HG02759 (cell line): ENCODE results near the gene CTIF.

Experiments used
- ATAC-seq: cut with Tn5 transposase; IDR thresholded peaks from one replicate; pipeline ENCODE4 v1.9.1; 2021; ENCODE audit warnings: mild to moderate bottlenecking, moderate library complexity; ENCODE audit not compliant: unreplicated experiment

CTIF gene

DNA sequence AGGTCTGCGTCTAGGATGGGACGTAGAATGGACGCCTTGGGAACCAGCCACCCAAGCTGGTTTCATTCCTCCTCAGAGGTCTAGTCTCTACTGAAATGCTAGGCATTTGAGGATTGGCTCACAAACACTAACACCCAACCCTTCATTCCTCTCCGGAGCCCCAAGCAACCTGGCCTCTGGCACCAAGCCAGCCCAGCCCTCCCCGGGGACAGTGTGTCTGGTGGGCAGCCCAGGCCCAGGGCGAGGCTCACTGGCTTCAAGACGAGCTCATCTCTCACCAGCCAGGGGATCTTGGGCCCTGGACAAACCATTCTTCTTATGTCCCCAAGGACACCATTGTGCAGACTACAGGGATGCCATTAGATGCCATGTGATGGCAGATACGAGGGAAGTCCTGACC is 182.5 kb downstream of the CTIF start:
- no peak for ATAC-seq

DNA sequence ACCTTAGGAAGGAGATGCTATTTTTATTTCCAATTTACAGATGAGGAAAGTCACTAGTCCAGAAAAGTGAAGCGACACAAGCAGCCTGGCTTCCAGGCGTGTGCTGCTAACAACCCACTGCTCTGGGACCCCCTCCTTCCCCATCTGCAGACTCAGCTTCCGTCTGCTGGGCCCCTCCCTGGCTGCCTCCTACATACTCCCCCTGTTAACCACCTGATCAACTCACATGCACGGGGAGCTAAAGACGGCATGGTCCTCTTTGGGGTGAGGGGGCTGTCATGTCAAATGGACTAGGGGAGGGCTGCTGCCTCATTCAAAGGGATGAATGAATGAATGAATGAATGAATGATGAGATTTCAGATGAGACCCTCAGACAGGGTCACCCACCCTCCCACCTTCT is 184.2 kb downstream of the CTIF start:
- no peak for ATAC-seq

DNA sequence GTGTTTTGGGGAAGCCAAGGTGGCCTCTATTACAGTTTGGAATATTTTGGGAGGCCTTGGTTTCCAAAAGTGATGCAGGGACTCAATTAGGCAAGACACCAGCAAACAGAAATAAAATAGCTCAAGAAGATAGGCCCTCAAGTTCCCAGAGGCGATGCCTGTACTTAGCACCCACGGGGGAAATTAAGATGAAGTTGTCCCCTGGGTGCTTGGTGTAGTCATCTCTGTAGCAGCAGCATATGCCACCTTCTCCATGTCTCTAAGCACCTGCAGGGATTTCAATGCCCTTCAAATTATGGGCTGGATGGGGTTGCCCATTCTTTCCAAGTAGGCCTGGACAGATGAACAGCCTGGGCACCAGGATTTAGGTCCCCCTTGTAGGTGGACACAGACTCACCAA is 185.0 kb downstream of the CTIF start:
- peak; percentile 62 for ATAC-seq

DNA sequence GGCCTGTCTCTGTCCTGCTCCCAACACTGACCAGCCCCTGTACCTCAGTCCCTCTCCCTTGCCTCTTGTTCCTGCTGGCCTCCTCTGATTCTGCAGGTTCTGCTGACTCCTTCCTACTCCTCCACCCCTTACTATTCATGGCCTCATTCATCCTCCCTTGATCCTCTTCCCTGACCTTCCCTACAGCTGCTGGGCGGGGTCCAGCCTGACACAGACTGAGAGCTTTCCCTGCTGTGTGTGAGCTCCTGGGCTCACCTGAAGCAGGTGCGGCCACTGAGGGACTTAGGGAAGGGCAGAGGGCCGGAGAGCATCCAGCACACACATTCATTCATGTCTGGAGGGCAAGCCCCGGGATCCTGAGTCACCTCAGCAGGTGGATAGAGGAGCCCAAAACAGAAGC is 185.6 kb downstream of the CTIF start:
- ATAC-seq, result no peak

DNA sequence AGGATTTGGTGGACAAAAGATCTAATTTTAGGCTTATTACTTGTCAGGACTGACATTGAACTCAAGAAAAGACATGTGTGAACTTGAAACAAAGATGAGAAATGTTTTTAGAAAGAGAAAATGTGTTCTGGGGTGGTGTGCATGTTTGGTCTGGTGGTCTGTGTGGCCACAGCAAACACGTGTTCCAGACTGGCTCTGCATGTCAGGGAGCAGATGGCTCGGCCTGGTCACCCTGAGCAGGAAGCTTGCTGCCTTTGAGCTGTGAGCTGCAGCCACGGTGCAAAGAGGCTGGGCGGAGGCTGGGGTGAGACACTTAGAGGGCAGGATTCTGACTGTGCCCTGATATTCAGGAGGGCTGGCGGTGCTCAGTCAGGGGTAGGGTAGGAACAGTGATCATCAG is 186.1 kb downstream of the CTIF start:
- ATAC-seq, result no peak

DNA sequence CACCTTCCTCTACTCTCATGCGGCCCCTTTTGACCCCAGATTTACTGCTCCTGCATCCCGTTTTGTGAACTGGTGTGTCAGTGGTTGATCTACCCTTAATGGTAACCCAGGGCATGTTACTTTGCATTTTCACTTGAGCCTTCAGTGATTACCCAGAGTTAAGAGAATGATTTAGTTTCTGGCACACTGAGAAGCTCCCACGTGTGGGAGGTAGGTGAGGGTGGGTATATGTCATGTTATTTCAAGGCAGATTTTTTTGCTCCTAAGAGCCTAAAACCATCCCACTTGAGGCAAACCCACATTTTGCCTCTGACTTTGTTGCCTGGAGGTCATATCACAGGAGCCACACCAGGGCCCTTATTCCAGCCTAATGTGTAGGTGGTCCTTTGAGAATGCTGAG is 186.7 kb downstream of the CTIF start:
- no peak for ATAC-seq

DNA sequence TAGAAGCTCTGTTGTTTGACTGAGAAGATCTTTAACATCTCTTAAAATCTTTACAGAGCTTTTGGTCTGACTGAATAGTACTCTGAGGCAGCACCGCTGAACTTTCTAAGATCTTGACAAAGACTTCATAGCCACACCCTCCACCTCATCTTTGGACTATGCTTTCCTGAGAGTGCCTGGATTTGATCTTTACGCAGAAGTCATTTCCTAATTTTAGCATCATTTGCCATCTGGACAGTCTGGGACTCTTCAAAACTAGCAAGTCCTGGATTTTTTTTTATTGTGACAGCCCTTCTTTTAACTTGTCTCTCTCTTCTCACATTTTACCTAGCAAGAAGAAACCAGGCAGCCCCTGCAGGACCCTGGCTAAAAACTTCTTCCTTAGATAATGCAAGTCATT is 188.8 kb downstream of the CTIF start:
- ATAC-seq, result no peak

DNA sequence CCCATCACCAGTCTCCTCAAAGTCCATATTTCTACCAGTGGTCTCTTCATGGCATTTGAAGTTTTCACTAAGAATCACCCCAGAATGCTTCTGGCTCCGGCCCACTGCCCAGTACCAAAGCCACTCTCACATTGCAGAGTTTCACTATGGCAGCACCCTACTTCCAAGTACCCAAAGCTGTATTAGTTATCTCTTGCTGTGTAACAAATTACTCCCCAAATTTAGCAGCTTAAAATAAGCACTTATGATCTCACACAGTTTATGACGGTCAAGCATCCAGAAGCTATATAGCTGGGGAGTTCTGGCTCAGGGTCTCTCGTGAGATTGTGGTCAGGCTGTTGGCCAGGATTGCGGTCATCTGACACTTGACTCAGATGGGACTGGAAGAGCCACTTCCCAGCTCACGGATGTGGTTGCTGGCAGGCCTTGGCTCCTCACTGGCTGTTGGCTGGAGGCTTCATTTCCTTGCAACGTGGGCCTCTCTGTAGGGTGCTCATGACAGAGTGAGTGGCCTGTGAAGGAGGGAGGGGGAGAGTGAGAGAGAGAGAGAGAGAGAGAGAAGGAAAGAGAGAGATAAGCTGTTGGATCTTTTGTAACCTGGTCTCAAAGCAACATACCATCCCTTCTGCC is 189.5 kb downstream of the CTIF start:
- no peak for ATAC-seq

DNA sequence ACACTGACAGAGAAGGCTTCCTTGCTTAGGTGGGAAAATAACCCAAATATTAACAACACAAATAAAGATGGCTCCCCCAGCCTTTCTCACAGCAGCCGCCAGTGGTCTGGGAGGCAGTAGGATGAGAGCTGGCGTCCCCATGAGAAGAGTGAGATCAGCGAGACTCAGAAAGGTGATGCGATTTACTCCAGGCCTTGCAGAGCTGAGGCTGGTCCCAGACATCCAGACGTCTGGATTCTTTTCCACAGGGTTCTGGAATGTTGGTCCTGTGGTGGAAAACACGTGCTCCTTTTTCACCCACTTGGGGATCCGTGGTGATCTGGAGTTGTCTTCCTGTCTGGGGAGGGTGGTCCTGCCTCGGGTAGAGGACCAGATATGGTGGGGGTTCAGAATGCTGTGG is 190.6 kb downstream of the CTIF start:
- no peak for ATAC-seq

DNA sequence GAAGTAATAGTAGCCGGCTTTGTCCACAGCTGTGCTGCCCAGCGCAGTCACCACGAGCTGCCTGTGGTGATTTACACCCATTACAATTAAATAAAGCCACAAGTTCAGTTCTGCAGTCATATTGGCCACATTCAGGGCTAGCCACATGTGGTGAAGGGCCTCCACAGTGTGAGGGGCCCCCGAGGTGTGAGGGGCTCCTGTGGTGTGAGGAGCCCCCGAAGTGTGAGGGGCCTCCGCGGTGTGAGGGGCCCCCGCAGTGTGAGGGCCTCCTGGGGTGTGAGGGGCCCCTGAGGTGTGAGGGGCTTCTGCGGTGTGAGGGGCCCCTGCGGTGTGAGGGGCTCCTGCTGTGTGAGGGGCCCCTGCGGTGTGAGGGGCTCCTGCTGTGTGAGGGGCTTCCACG is 191.2 kb downstream of the CTIF start:
- ATAC-seq, result no peak

DNA sequence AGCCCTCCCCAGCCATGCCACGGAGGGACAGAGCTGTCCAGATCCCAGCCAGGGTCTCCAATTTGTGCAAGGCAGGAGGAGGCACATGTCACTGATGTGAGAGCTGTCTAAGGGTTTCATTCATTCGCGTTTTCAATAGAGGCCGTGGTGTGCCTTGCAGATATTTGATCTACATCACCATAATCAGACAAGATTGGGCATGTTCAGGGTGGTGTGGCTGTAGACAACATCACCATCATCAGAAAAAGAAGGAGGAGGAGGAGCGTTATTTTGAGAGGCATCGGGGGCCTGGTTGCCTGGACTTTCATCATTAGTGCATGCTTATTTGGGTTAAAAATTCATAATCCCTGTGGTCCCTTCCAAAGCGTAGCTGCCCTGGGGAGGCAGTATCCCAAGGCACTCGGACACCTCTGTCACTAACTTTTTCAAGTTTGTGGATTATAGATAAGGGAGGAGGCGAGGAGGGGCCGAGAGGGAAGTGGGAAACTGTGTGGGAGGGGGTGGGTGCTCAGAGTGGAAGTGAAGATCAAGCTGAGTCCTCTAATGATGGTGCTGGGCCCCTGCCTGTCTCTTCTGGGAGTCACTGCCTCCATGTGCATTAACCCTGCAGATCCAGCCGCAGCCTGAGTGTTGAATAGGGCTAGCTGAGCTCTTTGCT is 194.1 kb downstream of the CTIF start:
- peak; percentile 44 for ATAC-seq

DNA sequence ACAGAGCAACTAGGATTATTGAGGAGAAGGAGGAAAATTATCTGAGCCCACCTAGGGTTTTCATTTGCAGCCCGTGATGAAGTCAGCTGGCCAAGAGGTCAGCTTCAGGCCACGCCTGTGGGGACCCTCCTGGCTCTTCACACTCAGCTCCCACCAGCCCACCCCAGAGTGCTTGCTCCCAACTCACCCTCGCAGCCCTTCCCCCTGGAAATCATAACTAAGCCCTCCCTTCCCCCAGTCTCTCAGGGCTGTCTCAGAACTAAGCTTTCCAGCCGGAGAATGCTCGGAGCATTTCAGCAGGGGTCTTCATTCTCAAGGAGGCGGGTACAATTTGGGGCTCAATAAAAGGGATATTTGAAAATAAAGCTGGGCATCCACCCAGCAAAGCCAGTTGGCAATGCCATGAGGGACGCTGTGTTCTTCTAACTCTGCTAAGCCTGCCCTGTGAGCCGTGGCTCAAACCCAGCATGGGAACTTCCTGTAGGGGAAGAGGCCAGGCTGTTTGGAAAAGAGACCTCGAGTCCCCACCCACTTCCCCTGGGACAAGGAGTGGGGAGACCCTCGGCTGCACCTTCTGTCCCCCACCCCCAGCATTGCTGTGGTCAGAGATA is 194.9 kb downstream of the CTIF start:
- ATAC-seq, result no peak

DNA sequence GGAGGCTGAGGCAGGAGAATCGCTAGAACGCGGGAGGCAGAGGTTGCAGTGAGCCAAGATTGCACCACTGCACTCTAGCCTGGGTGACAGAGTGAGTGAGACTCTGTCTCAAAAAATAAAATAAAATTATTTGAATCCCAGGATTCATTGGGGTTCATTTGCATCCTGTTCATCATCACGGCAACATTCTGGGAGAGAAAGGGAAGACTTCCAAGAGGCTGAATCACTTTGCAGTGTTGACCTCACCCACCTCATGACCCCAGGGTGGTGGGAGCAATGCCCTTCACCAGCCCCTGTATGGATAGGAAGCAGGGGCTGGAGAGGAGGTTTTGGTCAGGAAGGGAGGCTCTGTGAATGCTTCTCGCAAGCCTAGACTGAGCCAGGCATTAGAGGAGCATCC is 195.6 kb downstream of the CTIF start:
- ATAC-seq, result no peak

DNA sequence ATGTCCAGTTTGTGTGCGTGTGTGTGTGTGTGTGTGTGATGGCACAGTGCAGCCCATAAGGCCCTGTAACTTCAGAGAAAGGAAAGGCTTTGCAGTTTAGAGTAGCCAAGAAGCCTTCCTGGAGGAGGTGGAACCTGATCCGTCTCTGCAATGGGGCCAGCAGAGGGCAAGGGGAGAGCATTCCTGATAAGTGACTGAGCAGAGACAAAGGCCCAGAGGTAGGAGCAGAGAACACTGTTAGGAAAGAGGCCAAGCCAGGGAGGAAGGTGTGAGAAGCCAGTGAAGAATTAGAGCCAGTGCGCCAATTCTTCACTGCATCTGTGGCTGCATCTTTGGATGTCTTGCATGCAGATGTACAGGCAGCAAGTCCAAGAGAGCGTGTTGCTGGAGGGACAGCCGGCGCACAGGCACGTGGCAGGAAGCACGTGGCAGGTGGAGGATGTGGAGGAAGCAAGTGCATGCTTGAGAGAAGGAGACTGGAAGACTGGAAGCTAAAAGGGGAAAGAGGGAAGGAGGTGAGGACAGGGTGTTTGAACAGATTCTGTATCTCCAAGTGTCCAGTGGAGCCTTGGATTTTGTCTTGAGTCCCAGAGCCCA is 196.3 kb downstream of the CTIF start:
- no peak for ATAC-seq

DNA sequence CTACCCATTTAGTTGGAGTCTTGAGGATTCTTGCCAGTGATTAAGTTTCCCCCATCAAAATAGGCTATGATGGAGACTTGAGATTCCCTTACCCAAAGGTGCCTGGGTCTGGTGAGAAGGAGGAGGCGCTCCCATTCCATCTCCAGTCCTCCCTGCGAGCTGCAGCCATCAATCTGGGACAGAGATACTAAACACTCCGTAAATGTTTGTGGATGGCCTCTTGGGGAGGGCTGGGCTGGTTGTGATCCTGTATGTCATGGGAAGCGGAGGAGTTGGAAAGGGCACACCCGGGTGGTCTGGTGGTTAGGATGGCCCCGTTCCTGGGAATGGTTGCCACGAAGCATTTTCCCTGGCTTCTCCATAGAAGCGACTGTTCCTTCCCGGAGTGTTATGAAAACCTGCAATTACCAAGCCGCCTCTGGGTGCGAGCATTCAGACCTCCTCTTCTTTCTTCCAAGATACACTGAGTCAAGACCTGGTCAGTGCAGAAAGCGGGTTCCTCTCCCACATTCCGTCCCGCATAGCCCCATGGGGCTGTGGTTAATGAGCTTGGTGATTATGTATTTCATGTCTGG is 196.9 kb downstream of the CTIF start:
- ATAC-seq, result no peak

DNA sequence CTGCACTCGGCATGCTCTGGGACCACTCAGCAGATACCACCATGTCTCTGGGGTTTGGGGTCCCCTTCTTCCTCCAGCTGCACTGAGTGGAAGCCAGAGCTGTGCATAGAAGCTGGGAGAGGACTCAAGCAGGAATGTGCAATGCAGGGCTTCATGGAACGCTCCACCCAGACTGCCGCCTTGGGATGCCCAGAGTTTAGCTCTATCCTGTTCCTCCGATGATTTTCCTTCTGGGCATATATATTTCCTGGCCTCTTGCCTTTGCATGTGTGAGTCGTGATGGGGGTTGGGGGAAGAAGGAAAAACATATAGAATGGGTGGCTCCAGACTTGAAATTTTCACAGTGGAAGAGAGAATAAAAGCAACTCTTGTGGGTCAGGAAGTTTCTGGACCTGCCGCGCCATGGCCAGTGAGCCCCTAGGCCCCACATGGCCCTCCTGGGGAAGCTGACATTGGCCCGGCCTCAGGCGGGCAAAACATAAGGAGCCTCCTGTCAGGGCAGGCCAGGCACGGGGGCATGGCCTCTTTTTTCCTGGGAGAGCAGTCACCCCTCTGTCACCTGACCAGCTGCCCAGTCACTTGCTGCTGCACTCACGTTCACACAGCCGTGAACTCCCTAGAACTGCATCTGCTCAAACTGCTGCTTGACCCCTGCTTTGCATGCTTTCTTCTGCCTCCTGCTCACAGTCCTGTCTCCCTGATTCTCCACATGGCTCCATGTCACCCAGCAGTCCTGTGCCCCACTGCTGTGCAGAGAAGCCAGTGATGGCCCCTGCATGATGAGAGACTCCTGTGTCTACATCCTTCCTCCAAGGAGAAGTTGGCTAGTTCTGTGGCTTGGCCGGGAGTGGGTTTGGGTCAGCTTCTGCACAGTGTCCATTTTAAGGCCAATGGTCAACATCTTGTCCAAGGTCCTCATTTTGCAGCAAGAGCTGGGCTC is 197.8 kb downstream of the CTIF start:
- no peak for ATAC-seq

DNA sequence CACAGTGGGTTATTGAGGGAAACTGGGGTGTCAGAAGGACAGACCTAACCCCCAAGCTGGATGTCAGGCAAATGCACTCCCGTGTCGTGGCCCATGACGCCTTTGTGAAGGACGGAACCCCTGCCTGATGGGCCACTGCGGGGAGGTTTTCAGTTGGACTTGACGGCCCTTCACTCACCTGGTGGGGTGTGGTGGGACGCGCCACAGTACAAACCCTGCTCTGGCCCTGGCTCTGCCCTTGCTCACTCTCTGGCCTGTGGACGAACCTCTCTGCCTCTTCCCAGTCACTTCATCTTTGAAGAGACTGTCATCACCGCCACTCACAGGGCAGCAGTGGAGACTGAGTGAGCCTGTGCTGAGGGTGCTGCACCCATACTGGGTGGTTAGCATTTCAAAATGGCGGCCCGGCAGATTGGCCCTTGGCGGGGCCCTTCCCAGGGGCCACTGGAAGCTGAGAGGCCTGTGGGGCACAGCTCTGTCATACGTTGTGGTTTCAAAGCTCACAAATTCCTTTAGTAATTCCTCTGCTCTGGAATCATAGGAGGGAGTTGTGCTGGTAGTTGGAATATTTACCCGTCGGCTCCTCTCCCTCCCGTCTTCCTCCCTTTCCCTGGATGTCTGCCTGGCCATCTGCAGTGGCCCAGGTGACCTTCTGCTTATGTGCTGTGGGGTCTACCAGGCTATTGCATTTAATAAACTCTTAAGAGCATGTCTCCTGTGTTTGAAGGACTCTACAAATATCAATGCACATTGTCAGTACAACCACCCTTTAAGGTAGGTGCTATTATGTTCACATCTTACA is 200.6 kb downstream of the CTIF start:
- no peak for ATAC-seq

DNA sequence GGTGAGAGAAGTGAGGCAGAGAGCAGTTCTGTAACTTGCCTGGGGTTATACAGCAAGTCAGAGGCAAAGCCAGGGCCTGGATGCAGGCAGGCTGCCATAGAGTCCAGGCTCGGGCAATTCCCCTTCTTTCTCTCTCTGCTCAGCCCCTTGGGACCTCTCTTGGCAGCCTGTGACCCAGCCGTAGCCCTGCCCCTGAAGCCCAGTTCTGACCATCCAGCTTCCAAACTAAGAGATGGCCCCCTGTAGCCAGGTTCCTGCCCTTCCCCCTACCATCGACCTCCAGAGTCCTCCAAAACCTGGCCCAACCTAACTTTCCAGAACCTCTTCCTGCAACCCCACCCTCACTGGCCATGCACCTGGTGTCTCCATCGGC is 201.2 kb downstream of the CTIF start:
- no peak for ATAC-seq

DNA sequence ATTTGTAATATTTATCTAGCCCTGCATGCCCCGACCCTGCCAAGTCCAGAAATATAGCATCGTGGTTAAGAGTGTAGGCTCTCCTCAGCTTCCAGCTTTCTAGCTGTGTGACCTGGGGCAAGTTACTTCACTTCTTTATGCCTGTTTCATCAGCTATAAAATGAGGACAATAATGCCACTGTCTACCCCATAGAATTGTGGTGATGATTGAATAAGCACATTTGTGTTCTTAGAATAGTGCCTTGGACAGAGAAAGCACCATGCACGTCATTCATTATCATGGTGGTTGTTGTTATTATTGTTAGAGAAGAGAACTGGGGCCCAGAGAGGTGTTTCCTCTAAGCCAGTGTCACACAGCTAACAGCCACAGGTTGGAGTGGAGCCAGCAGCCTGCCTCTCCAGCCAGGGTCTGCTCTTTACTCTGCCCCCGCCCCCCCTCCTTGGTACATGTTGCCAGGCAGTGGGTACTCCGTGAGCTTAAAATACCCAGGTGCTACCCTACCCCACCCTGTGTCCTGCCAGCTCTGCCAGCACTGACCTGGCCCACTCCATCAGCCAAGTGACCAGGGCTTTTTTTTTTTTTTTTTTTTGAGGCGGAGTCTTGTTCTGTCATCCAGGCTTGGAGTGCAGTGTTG is 202.1 kb downstream of the CTIF start:
- ATAC-seq, result no peak

DNA sequence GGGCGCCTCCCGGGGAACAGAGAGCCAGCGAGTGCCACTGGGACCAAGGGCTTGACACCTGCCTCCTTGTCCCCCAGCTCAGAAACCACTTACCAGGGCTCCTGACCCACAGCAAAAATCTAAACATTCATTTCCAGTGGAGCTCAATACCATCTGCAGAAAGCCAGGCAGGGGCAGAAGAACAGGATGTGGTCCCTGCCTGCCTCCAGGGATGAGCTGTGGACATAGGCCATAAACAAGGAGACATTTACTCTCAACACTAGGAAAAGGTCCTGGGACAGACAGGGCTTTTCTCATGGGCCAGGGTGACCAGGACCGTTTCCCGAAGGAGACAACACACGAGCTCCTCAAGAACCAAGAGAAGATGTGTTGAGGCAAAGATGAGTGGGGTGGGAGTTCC is 203.0 kb downstream of the CTIF start:
- ATAC-seq, result no peak
